ENCODE measurements around the gene ELOVL3.

DNA sequence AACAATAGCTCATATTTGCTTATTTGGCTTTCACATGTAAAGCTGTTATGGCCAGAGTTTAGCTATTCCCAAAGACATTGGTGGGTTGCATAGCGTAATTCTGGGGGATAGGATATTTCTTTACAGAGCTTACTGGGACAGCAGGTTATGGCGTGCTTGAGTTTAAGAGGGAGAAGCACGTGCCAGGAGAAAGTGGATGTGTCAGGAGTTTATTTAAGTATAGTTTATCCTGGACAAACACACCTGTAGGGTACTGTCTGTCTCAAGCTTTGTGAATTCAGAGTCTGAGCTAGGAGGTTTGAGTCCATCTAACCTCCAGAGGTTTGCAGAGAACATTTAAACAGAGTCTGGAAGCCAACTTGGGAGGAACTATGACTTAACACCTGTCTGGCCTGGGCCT, 40.6 kb downstream of the ELOVL3 start:
- TF ChIP-seq CTCF (IDR thresholded peaks at IDR 0.05; ENCODE audit: low read depth, low read length) (no peak), EZH2phosphoT487 (IDR thresholded peaks at IDR 0.05; ENCODE audit: low read depth) (no peak)

Data from OCI-LY3 (cell line).